Endothelial cell of umbilical vein (primary cell): ENCODE results near the gene RAB43. TPM values are rescaled to one million over a fixed set of nuclear protein-coding genes. Genes with fewer than 3 reads are reported as not detected.

Source experiments
- BruUV-seq: library from RNA; stranded (reverse); fragments of 400-500 nt; replicated peaks from 2 replicates; lab custom pipeline; 2021; lab: Mats Ljungman, UMichigan
- CTCF ChIA-PET: fragments of 300-600, 350-600 bp; sonication (Branson Sonifier 250); formaldehyde crosslinking; loops from one replicate; lab custom pipeline; 2021; ENCODE audit warnings: antibody characterized with exemption, inconsistent platforms; lab: Charles Lee
- POLR2A ChIA-PET: fragments of 300-600, 350-600 bp; sonication (Branson Sonifier 250); formaldehyde crosslinking; loops from one replicate; lab custom pipeline; 2021; ENCODE audit warnings: antibody characterized with exemption, inconsistent platforms; lab: Charles Lee
- DNase-seq: peaks from one replicate; pipeline ENCODE4 v3.0.0-alpha.2; 2011; ENCODE audit warnings: low read depth, low spot score
- FAIRE-seq: peaks from 2 replicates; lab custom pipeline; 2011; peaks lifted over from hg19 to GRCh38; lab: Jason Lieb, UNC
- H2AFZ ChIP-seq: 2 replicates; pipeline ENCODE4 v1.6.0; 2012; ENCODE audit warnings: low read depth, low read length, control low read depth, inconsistent platforms
- H3K27ac ChIP-seq: 2 replicates; pipeline ENCODE4 v1.5.1; 2011; ENCODE audit warnings: low read depth, mild to moderate bottlenecking, control low read depth, low read length, moderate library complexity; ENCODE audit not compliant: insufficient read depth
- H3K27me3 ChIP-seq, 2 experiments: 2 replicates each; pipeline versions ENCODE4 v1.6.0 to v1.6.1; 2011; ENCODE audit warnings: low read length in 2 of 2, mixed read lengths in 1 of 2; ENCODE audit not compliant: control insufficient read depth in 2 of 2, insufficient read depth in 2 of 2
- H3K36me3 ChIP-seq, 2 experiments: 2 replicates in 1 of 2; 3 replicates in 1 of 2; pipeline ENCODE4 v1.5.1; 2011; ENCODE audit warnings: low read length in 2 of 2, mild to moderate bottlenecking in 1 of 2, moderate library complexity in 1 of 2; ENCODE audit not compliant: control insufficient read depth in 2 of 2, insufficient read depth in 2 of 2; ENCODE audit errors: extremely low read depth in 1 of 2
- H3K4me1 ChIP-seq: 3 replicates; pipeline ENCODE4 v1.5.1; 2011; ENCODE audit warnings: mild to moderate bottlenecking, low read length; ENCODE audit not compliant: control insufficient read depth, insufficient read depth; ENCODE audit errors: extremely low read depth
- H3K4me2 ChIP-seq: 2 replicates; pipeline ENCODE4 v1.6.1; 2011; ENCODE audit warnings: low read length, control low read depth, mixed read lengths; ENCODE audit not compliant: insufficient read depth
- H3K4me3 ChIP-seq, 3 experiments: fragments of 200-600 bp in 1 of 3; sonication (generic), shearing (Covaris generic) in 1 of 3; replicated peaks in 1 of 3; 2 replicates each; pipeline ENCODE4 v1.5.1; 2011 to 2016; ENCODE audit warnings: control low read depth in 3 of 3, low read length in 3 of 3, mild to moderate bottlenecking in 2 of 3, inconsistent platforms in 1 of 3, low read depth in 1 of 3, moderate library complexity in 1 of 3; ENCODE audit not compliant: insufficient read depth in 1 of 3
- H3K79me2 ChIP-seq: 2 replicates; pipeline ENCODE4 v1.6.0; 2012; ENCODE audit warnings: low read length, inconsistent platforms; ENCODE audit not compliant: control insufficient read depth, insufficient read depth
- H3K9ac ChIP-seq: replicated peaks from 2 replicates; pipeline ENCODE3; 2011; ENCODE audit warnings: low read length, control low read depth; ENCODE audit not compliant: insufficient read depth; ENCODE audit errors: extremely low read depth
- H3K9me1 ChIP-seq: replicated peaks from 3 replicates; pipeline ENCODE4 v1.6.0; 2011; ENCODE audit warnings: mild to moderate bottlenecking, low read length; ENCODE audit not compliant: control insufficient read depth, insufficient read depth; ENCODE audit errors: extremely low read depth
- H3K9me3 ChIP-seq: replicated peaks from 2 replicates; pipeline ENCODE4 v1.5.1; 2012; ENCODE audit warnings: low read length, inconsistent platforms; ENCODE audit not compliant: control insufficient read depth, insufficient read depth
- H4K20me1 ChIP-seq: replicated peaks from 2 replicates; pipeline ENCODE3; 2011; ENCODE audit warnings: mild to moderate bottlenecking, low read length; ENCODE audit not compliant: control insufficient read depth, insufficient read depth; ENCODE audit errors: extremely low read depth
- EZH2 ChIP-seq: IDR thresholded peaks from 2 replicates; pipeline ENCODE4 v1.6.1; 2012; ENCODE audit warnings: borderline replicate concordance, low read depth, mild to moderate bottlenecking, moderate library complexity, low read length, inconsistent platforms; ENCODE audit not compliant: severe bottlenecking
- FOS ChIP-seq: IDR thresholded peaks from 2 replicates; pipeline ENCODE4 v1.6.1; 2011; ENCODE audit warnings: mild to moderate bottlenecking, low read length, moderate library complexity, borderline replicate concordance; ENCODE audit not compliant: insufficient read depth
- GATA2 ChIP-seq: IDR thresholded peaks from 2 replicates; pipeline ENCODE4 v1.7.0; 2011; ENCODE audit warnings: low read depth, mild to moderate bottlenecking, moderate library complexity, mixed read lengths, low read length; ENCODE audit not compliant: insufficient read length, insufficient read depth
- JUN ChIP-seq: IDR thresholded peaks from 2 replicates; pipeline ENCODE4 v1.6.1; 2011; ENCODE audit warnings: borderline replicate concordance, low read depth; ENCODE audit not compliant: insufficient read length, insufficient read depth
- MYC ChIP-seq: IDR thresholded peaks from one replicate; pipeline ENCODE4 v1.6.1; 2011; ENCODE audit warnings: mild to moderate bottlenecking, low read depth, low read length
- POLR2A ChIP-seq: IDR thresholded peaks from 2 replicates; pipeline ENCODE4 v1.6.1; 2012; ENCODE audit warnings: low read depth, mild to moderate bottlenecking, control low read depth, low read length
- POLR2AphosphoS5 ChIP-seq: IDR thresholded peaks from 2 replicates; pipeline ENCODE4 v1.6.1; 2012; ENCODE audit warnings: low read depth, mild to moderate bottlenecking, control low read depth, low read length, moderate library complexity; ENCODE audit not compliant: insufficient read depth
- dilution Hi-C: fragments of 300-500 bp; cut with MboI; formaldehyde crosslinking; loops from one replicate; pipeline ENCODE4 v1.15.0; 2019; ENCODE audit warnings: low sequenced_read_pairs; ENCODE audit not compliant: extremely low pct_ligation_motif_present
- intact Hi-C: fragments of 100-400 bp; cut with micrococcal nuclease; formaldehyde crosslinking; loops from one replicate; pipeline ENCODE4 v1.10.0; 2022
- polyA plus RNA-seq, 4 experiments: library from polyadenylated mRNA; depleted of rRNA in 3 of 4; stranded (reverse) in 3 of 4; unstranded in 1 of 4; fragments of >200 nt; gene quantifications; 2 replicates each; pipeline versions ENCODE4 v1.2.1 to v1.2.3, GENCODE V29; 2011 to 2012; ENCODE audit warnings: missing spikeins in 1 of 4
- total RNA-seq: library from RNA; stranded (reverse); gene quantifications from 2 replicates; pipeline ENCODE4 v1.2.3, GENCODE V29; 2021
- TF ChIP-seq, protein P1 (sequence below), 2 donors: IDR thresholded peaks; 1 replicate in 1 of 2; 2 replicates in 1 of 2; pipeline ENCODE4 v1.5.1; 2011; ENCODE audit warnings: low read length in 2 of 2, mild to moderate bottlenecking in 2 of 2, moderate library complexity in 2 of 2, control low read depth in 1 of 2, inconsistent platforms in 1 of 2, low read depth in 1 of 2; ENCODE audit not compliant: insufficient read depth in 1 of 2; ENCODE audit errors: extremely low read depth in 1 of 2
- TF ChIP-seq, protein P2 (sequence below): IDR thresholded peaks from 2 replicates; pipeline ENCODE4 v1.6.1; 2011; ENCODE audit not compliant: insufficient read depth, insufficient read length

The RAB43 gene
- total and polyA plus RNA-seq, 2 donors (not counting 3 experiments of a cell fraction or from before 2014, with no cell fraction given): 18.5 to 31.5 TPM

DNA sequence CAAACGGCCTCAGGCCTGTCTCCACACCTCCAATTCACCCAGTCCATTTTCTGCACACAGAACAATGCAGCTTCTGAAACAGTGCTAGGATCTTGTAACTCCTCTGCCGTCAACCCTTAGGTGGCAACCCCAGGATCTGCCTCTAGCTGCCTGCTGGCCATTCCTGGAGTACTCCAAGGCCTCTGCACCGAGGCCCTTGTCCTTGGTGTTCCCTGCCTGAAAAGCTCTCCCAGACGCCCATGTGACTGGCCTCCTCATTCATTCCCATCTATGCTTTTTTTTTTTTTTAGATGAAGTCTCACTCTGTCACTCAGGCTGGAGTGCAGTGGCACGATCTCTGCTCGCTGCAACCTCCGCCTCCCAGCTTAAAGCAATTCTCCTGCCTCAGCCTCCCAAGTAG is 18.3 kb downstream of the RAB43 start:
- Histone ChIP-seq H3K9me1 (no peaks in the 10 kb centered on the region), H3K27ac (no peak overlapping the region), H3K27me3 (no peaks in the 10 kb centered on the region), H3K9ac (no peak overlapping the region), H3K79me2 (peaks cover 3% of the 10 kb centered on the region), H3K4me1 (no peaks in the 10 kb centered on the region), H2AFZ (no peak overlapping the region), H3K9me3 (no peaks in the 10 kb centered on the region), H3K36me3 (peaks cover 0 to 15% of the 10 kb centered on the region in 2 experiments), H3K4me3 (no peak overlapping the region), H3K4me2 (no peak overlapping the region), H4K20me1 (peaks cover 3% of the 10 kb centered on the region)
- intact Hi-C loops: no loop called here
- TF ChIP-seq MYC (no peak), FOS (no peak), POLR2AphosphoS5 (no peak), GATA2 (no peak), EZH2 (no peak), JUN (no peak), POLR2A (no peak)
- TF ChIP-seq, protein P1, sequence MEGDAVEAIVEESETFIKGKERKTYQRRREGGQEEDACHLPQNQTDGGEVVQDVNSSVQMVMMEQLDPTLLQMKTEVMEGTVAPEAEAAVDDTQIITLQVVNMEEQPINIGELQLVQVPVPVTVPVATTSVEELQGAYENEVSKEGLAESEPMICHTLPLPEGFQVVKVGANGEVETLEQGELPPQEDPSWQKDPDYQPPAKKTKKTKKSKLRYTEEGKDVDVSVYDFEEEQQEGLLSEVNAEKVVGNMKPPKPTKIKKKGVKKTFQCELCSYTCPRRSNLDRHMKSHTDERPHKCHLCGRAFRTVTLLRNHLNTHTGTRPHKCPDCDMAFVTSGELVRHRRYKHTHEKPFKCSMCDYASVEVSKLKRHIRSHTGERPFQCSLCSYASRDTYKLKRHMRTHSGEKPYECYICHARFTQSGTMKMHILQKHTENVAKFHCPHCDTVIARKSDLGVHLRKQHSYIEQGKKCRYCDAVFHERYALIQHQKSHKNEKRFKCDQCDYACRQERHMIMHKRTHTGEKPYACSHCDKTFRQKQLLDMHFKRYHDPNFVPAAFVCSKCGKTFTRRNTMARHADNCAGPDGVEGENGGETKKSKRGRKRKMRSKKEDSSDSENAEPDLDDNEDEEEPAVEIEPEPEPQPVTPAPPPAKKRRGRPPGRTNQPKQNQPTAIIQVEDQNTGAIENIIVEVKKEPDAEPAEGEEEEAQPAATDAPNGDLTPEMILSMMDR (IDR thresholded peaks at IDR 0.05; ENCODE audit: extremely low read depth in 1 of 2, insufficient read depth in 1 of 2, low read depth in 1 of 2, low read length in 2 of 2): no peak
- TF ChIP-seq, protein P2, sequence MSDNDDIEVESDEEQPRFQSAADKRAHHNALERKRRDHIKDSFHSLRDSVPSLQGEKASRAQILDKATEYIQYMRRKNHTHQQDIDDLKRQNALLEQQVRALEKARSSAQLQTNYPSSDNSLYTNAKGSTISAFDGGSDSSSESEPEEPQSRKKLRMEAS: no peak
- ChIA-PET POLR2A (no interaction called here), CTCF (no interaction called here)
- DNase-seq (no peak), FAIRE-seq (no peak)
- dilution Hi-C loops: loop anchor here (25.0 kb wide), 1 partner anchor 191 kb away; no protein-coding TSS in a partner anchor
- no TSS peak for BruUV-seq
